HCT116 (cell line): Measurements from ENCODE around the gene NBAS. TPM values are rescaled to one million over a fixed set of nuclear protein-coding genes. Genes with fewer than 3 reads are reported as not detected.

ENCODE experiments used
- ATAC-seq: fragments of 200-7000 bp; cut with Tn5 transposase; 2 replicates; pipeline ENCODE4 v1.9.1; 2020; ENCODE audit warnings: mild to moderate bottlenecking, moderate library complexity
- BruUV-seq: library from RNA; stranded (reverse); fragments of 400-500 nt; replicated peaks from 2 replicates; lab custom pipeline; 2021; lab: Mats Ljungman, UMichigan
- CTCF ChIA-PET: fragments of 300-600 bp; sonication (Branson Sonifier 250); formaldehyde crosslinking; loops from one replicate; lab custom pipeline; 2021; ENCODE audit warnings: antibody characterized with exemption; lab: Charles Lee
- POLR2A ChIA-PET: fragments of 300-600, 350-600 bp; sonication (Branson Sonifier 250); formaldehyde crosslinking; loops from one replicate; lab custom pipeline; 2021; ENCODE audit warnings: antibody characterized with exemption; lab: Charles Lee
- RAD21 ChIA-PET, 2 experiments: fragments of 300-600 bp; sonication (Branson Sonifier 250); formaldehyde crosslinking; loops; one replicate each; lab custom pipeline; 2023; ENCODE audit warnings: low total read pairs in 2 of 2; ENCODE audit not compliant: uncharacterized antibody in 2 of 2, unreplicated experiment in 2 of 2, low non-redundant PET in 1 of 2; lab: Charles Lee
- DNase-seq: peaks from one replicate; pipeline ENCODE4 v3.0.0-alpha.2; 2010; ENCODE audit warnings: low read depth, low spot score
- H2AFZ ChIP-seq: fragments of 200-600 bp; shearing (Covaris generic), sonication (generic); 2 replicates; pipeline ENCODE4 v1.6.1; 2017; ENCODE audit warnings: low read depth, mixed run types, mixed read lengths, antibody characterized with exemption, low read length; ENCODE audit not compliant: poor library complexity, severe bottlenecking
- H3K27ac ChIP-seq: 2 replicates; pipeline ENCODE4 v1.5.1; 2012; ENCODE audit warnings: low read depth, low read length
- H3K27me3 ChIP-seq: fragments of 200-600 bp; sonication (generic); 2 replicates; pipeline ENCODE4 v1.6.1; 2016; ENCODE audit warnings: mixed run types, low read length, mixed read lengths; ENCODE audit not compliant: insufficient read depth
- H3K36me3 ChIP-seq, 2 experiments: fragments of 200-500 bp in 1 of 2; fragments of 200-600 bp in 1 of 2; sonication (Bioruptor generic) in 1 of 2; sonication (generic) in 1 of 2; 2 replicates each; pipeline versions ENCODE4 v1.5.1 to v1.6.1; 2014 to 2016; ENCODE audit warnings: low read length in 2 of 2, inconsistent platforms in 1 of 2, mixed read lengths in 1 of 2, mixed run types in 1 of 2; ENCODE audit not compliant: insufficient read depth in 2 of 2, control insufficient read depth in 1 of 2
- H3K4me1 ChIP-seq, 2 experiments: fragments of 200-600 bp in 1 of 2; sonication (generic) in 1 of 2; 2 replicates each; pipeline versions ENCODE4 v1.5.1 to v1.6.1; 2012 to 2017; ENCODE audit warnings: low read length in 2 of 2, inconsistent platforms in 1 of 2, mild to moderate bottlenecking in 1 of 2, mixed read lengths in 1 of 2, mixed run types in 1 of 2, moderate library complexity in 1 of 2; ENCODE audit not compliant: insufficient read depth in 2 of 2, control insufficient read depth in 1 of 2
- H3K4me2 ChIP-seq: fragments of 200-600 bp; sonication (generic); 2 replicates; pipeline ENCODE4 v1.6.1; 2017; ENCODE audit warnings: mixed run types, low read length, mixed read lengths
- H3K4me3 ChIP-seq, 2 experiments: fragments of 200-600 bp in 1 of 2; sonication (generic) in 1 of 2; replicated peaks in 1 of 2; 2 replicates each; pipeline ENCODE4 v1.5.1; 2011 to 2016; ENCODE audit warnings: low read length in 2 of 2, control low read depth in 1 of 2, low read depth in 1 of 2, mild to moderate bottlenecking in 1 of 2, mixed read lengths in 1 of 2, mixed run types in 1 of 2
- H3K79me2 ChIP-seq: fragments of 200-600 bp; sonication (generic); 2 replicates; pipeline ENCODE4 v1.6.1; 2017; ENCODE audit warnings: mild to moderate bottlenecking, mixed run types, low read length, moderate library complexity, mixed read lengths; ENCODE audit not compliant: insufficient read depth
- H3K9ac ChIP-seq: fragments of 200-600 bp; sonication (generic); 2 replicates; pipeline ENCODE4 v1.6.1; 2016; ENCODE audit warnings: low read length, mixed read lengths
- H3K9me2 ChIP-seq: fragments of 200-600 bp; sonication (generic), shearing (Covaris generic); 2 replicates; pipeline ENCODE4 v1.6.1; 2017; ENCODE audit warnings: mixed run types, mild to moderate bottlenecking, moderate library complexity; ENCODE audit not compliant: insufficient read depth
- H3K9me3 ChIP-seq, 2 experiments: fragments of 200-500 bp in 1 of 2; fragments of 200-600 bp in 1 of 2; sonication (Bioruptor generic) in 1 of 2; sonication (generic) in 1 of 2; 2 replicates each; pipeline ENCODE4 v1.6.1; 2014 to 2017; ENCODE audit warnings: low read length in 2 of 2, mixed read lengths in 2 of 2, inconsistent platforms in 1 of 2, low read depth in 1 of 2, mild to moderate bottlenecking in 1 of 2, mixed run types in 1 of 2, moderate library complexity in 1 of 2; ENCODE audit not compliant: control insufficient read depth in 1 of 2, insufficient read depth in 1 of 2
- H4K20me1 ChIP-seq: fragments of 200-600 bp; sonication (generic), shearing (Covaris generic); 2 replicates; pipeline ENCODE4 v1.6.1; 2017; ENCODE audit warnings: mixed run types, mild to moderate bottlenecking, moderate library complexity; ENCODE audit not compliant: insufficient read depth
- CBX3 ChIP-seq: IDR thresholded peaks from 2 replicates; pipeline ENCODE4 v1.6.1; 2012; ENCODE audit warnings: low read depth
- CEBPB ChIP-seq: IDR thresholded peaks from 2 replicates; pipeline ENCODE4 v1.6.1; 2012; ENCODE audit warnings: low read depth
- CTCF ChIP-seq, 3 experiments: fragments of 200-600 bp in 1 of 3; sonication (generic) in 1 of 3; IDR thresholded peaks in 2 of 3; conservative IDR thresholded peaks in 1 of 3; 2 replicates each; pipeline ENCODE4 v1.5.1; 2012 to 2017; ENCODE audit warnings: low read depth in 2 of 3, low read length in 2 of 3, antibody characterized with exemption in 1 of 3, borderline replicate concordance in 1 of 3, control low read depth in 1 of 3, mild to moderate bottlenecking in 1 of 3, mixed read lengths in 1 of 3, mixed run types in 1 of 3, moderate library complexity in 1 of 3; ENCODE audit not compliant: insufficient read depth in 1 of 3
- EGR1 ChIP-seq: IDR thresholded peaks from 2 replicates; pipeline ENCODE4 v1.6.1; 2012; ENCODE audit warnings: low read depth
- EZH2 ChIP-seq: fragments of 200-600 bp; sonication (generic); IDR thresholded peaks from 2 replicates; pipeline ENCODE4 v1.6.1; 2017; ENCODE audit warnings: antibody characterized with exemption, mixed run types
- FOSL1 ChIP-seq: IDR thresholded peaks from 2 replicates; pipeline ENCODE4 v1.6.1; 2012; ENCODE audit warnings: low read depth
- JUND ChIP-seq: IDR thresholded peaks from 2 replicates; pipeline ENCODE4 v1.6.1; 2012
- POLR2A ChIP-seq: IDR thresholded peaks from 2 replicates; pipeline ENCODE4 v1.7.0; 2011; ENCODE audit warnings: borderline replicate concordance; ENCODE audit not compliant: insufficient read depth, insufficient read length; ENCODE audit errors: extremely low read depth
- POLR2AphosphoS5 ChIP-seq: IDR thresholded peaks from 2 replicates; pipeline ENCODE4 v1.6.1; 2011; ENCODE audit warnings: mild to moderate bottlenecking, low read depth, low read length, moderate library complexity
- REST ChIP-seq: IDR thresholded peaks from 2 replicates; pipeline ENCODE4 v1.6.1; 2012; ENCODE audit warnings: low read depth
- SIN3A ChIP-seq: IDR thresholded peaks from 2 replicates; pipeline ENCODE4 v1.6.1; 2012; ENCODE audit warnings: low read depth
- SP1 ChIP-seq: IDR thresholded peaks from 2 replicates; pipeline ENCODE4 v1.6.1; 2012; ENCODE audit warnings: low read depth
- SRF ChIP-seq: IDR thresholded peaks from 2 replicates; pipeline ENCODE4 v1.6.1; 2012; ENCODE audit warnings: low read depth
- TCF7L2 ChIP-seq: IDR thresholded peaks from 2 replicates; pipeline ENCODE4 v1.7.0; 2011; ENCODE audit warnings: borderline replicate concordance, inconsistent platforms; ENCODE audit not compliant: insufficient read depth, insufficient read length; ENCODE audit errors: extremely low read depth
- YY1 ChIP-seq: IDR thresholded peaks from 2 replicates; pipeline ENCODE4 v1.6.1; 2011; ENCODE audit warnings: low read length, low read depth, moderate library complexity, mild to moderate bottlenecking; ENCODE audit not compliant: insufficient replicate concordance; ENCODE audit errors: extremely low read depth
- ZFX ChIP-seq: fragments of 450-650 bp; IDR thresholded peaks from 2 replicates; pipeline ENCODE4 v1.6.1; 2017
- intact Hi-C: fragments of 100-400 bp; cut with micrococcal nuclease; formaldehyde crosslinking; loops from 2 replicates; pipeline ENCODE4 v1.10.0; 2022
- total RNA-seq: library from RNA; stranded (reverse); gene quantifications from one replicate; pipeline ENCODE4 v1.2.1, GENCODE V29; 2021; ENCODE audit not compliant: unreplicated experiment
- TF ChIP-seq, protein P1 (sequence below): IDR thresholded peaks from 2 replicates; pipeline ENCODE4 v1.6.1; 2012
- TF ChIP-seq, protein P2 (sequence below): IDR thresholded peaks from 2 replicates; pipeline ENCODE4 v1.6.1; 2011; ENCODE audit warnings: mild to moderate bottlenecking, low read length, moderate library complexity; ENCODE audit not compliant: insufficient replicate concordance; ENCODE audit errors: extremely low read depth
- TF ChIP-seq, protein P3 (sequence below): IDR thresholded peaks from 2 replicates; pipeline ENCODE4 v1.6.1; 2012

The NBAS gene
- total RNA-seq, 1 experiment from 2014 or later = 32.8 TPM

GRCh38 chr2:15212249-15212648 is 348.9 kb downstream of the NBAS start:
- Histone ChIP-seq H3K79me2 (no peaks in the 10 kb centered on the region), H3K4me3 (no peak overlapping the region), H3K9me3 (no peaks in the 10 kb centered on the region), H4K20me1 (no peaks in the 10 kb centered on the region), H3K9ac (no peak overlapping the region), H3K27ac (no peak overlapping the region), H3K27me3 (no peaks in the 10 kb centered on the region), H2AFZ (no peak overlapping the region), H3K9me2 (no peaks in the 10 kb centered on the region), H3K4me2 (no peak overlapping the region)
- DNase-seq (no peak), ATAC-seq (no peak)
- intact Hi-C loops = no loop called here
- RAD21 ChIA-PET = no interaction called here
- BruUV-seq = no TSS peak
- POLR2A ChIA-PET = no interaction called here
- CTCF ChIA-PET = no interaction called here
- TF ChIP-seq, protein P1, sequence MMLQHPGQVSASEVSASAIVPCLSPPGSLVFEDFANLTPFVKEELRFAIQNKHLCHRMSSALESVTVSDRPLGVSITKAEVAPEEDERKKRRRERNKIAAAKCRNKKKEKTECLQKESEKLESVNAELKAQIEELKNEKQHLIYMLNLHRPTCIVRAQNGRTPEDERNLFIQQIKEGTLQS = no peak
- no peak for TF ChIP-seq POLR2AphosphoS5
- no peak for TF ChIP-seq REST
- no peak for TF ChIP-seq EGR1
- no peak for TF ChIP-seq FOSL1
- no peak for TF ChIP-seq YY1
- no peak for TF ChIP-seq SIN3A
- TF ChIP-seq, protein P2, sequence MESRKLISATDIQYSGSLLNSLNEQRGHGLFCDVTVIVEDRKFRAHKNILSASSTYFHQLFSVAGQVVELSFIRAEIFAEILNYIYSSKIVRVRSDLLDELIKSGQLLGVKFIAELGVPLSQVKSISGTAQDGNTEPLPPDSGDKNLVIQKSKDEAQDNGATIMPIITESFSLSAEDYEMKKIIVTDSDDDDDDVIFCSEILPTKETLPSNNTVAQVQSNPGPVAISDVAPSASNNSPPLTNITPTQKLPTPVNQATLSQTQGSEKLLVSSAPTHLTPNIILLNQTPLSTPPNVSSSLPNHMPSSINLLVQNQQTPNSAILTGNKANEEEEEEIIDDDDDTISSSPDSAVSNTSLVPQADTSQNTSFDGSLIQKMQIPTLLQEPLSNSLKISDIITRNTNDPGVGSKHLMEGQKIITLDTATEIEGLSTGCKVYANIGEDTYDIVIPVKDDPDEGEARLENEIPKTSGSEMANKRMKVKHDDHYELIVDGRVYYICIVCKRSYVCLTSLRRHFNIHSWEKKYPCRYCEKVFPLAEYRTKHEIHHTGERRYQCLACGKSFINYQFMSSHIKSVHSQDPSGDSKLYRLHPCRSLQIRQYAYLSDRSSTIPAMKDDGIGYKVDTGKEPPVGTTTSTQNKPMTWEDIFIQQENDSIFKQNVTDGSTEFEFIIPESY = no peak
- TF ChIP-seq POLR2A = no peak
- no peak for TF ChIP-seq SP1
- TF ChIP-seq CBX3 = no peak
- no peak for TF ChIP-seq TCF7L2
- no peak for TF ChIP-seq SRF
- TF ChIP-seq JUND = no peak
- TF ChIP-seq EZH2 = no peak
- TF ChIP-seq CEBPB = no peak
- TF ChIP-seq CTCF (IDR thresholded peaks at IDR 0.05 in 2 of 3, conservative IDR thresholded peaks at IDR 0.05 in 1 of 3; ENCODE audit: borderline replicate concordance in 1 of 3, insufficient read depth in 1 of 3, low read depth in 2 of 3, low read length in 2 of 3) = no peak
- TF ChIP-seq, protein P3, sequence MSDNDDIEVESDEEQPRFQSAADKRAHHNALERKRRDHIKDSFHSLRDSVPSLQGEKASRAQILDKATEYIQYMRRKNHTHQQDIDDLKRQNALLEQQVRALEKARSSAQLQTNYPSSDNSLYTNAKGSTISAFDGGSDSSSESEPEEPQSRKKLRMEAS = no peak
- TF ChIP-seq ZFX = no peak
- TF ChIP-seq, all 23 proteins: peak for 0
- H3K36me3 ChIP-seq = no peaks in the 10 kb centered on the region
- H3K4me1 ChIP-seq = no peaks in the 10 kb centered on the region
